HepG2 (cell line): ENCODE results near the gene WNT7B. TPM values are rescaled to one million over a fixed set of nuclear protein-coding genes. Genes with fewer than 3 reads are reported as not detected.

Experiments
- ATAC-seq: fragments of 200-7000 bp; cut with Tn5 transposase; 3 replicates; pipeline ENCODE4 v1.9.1; 2020; ENCODE audit warnings: mild to moderate bottlenecking, moderate library complexity
- BruUV-seq: library from RNA; stranded (reverse); fragments of 400-500 nt; replicated peaks from 2 replicates; lab custom pipeline; 2021; lab: Mats Ljungman, UMichigan
- CTCF ChIA-PET: fragments of 300-600 bp; formaldehyde crosslinking; extraction: SDS; loops from one replicate; lab custom pipeline; 2021; ENCODE audit warnings: low total read pairs, inconsistent platforms, low intra/inter-chr PET ratio; lab: Yijun Ruan, JAX
- POLR2A ChIA-PET: fragments of 350-600 bp; sonication (Branson Sonifier 250); formaldehyde crosslinking; loops from one replicate; lab custom pipeline; 2020; ENCODE audit warnings: antibody characterized with exemption, inconsistent platforms; lab: Yijun Ruan, JAX
- DNase-seq: peaks from one replicate; pipeline ENCODE4 v3.0.0-alpha.2; 2015; ENCODE audit warnings: low spot score
- FAIRE-seq: peaks from 3 replicates; lab custom pipeline; 2011; peaks lifted over from hg19 to GRCh38; lab: Jason Lieb, UNC
- H2AFZ ChIP-seq: one replicate; pipeline ENCODE4 v1.6.1; 2011; ENCODE audit warnings: low read length, inconsistent platforms
- H3K27ac ChIP-seq: fragments of 300-600 bp; 3 replicates; pipeline ENCODE4 v1.8.0; 2011; ENCODE audit warnings: mixed run types, mild to moderate bottlenecking, mixed read lengths, low read length, inconsistent platforms; ENCODE audit not compliant: insufficient read depth; ENCODE audit errors: extremely low read length
- H3K27me3 ChIP-seq, 2 experiments: fragments of 200-600 bp in 1 of 2; 2 replicates in 1 of 2; 3 replicates in 1 of 2; pipeline versions ENCODE4 v1.6.0 to v1.8.0; 2011; ENCODE audit warnings: low read length in 2 of 2, mild to moderate bottlenecking in 2 of 2, moderate library complexity in 2 of 2, inconsistent platforms in 1 of 2; ENCODE audit not compliant: insufficient read depth in 2 of 2, control insufficient read depth in 1 of 2
- H3K36me3 ChIP-seq, 2 experiments: fragments of 200-600 bp in 1 of 2; replicated peaks in 1 of 2; 2 replicates in 1 of 2; 3 replicates in 1 of 2; pipeline versions ENCODE4 v1.5.1 to v1.8.0; 2011; ENCODE audit warnings: low read length in 2 of 2, inconsistent platforms in 1 of 2; ENCODE audit not compliant: insufficient read depth in 2 of 2, control insufficient read depth in 1 of 2
- H3K4me1 ChIP-seq: 2 replicates; pipeline ENCODE4 v1.5.1; 2012; ENCODE audit warnings: low read length, inconsistent platforms; ENCODE audit not compliant: insufficient read depth
- H3K4me2 ChIP-seq: 2 replicates; pipeline ENCODE4 v1.6.0; 2011; ENCODE audit warnings: low read depth, low read length, inconsistent platforms
- H3K4me3 ChIP-seq, 3 experiments: fragments of 200-600 bp in 1 of 3; sonication (generic), shearing (Covaris generic) in 1 of 3; replicated peaks in 1 of 3; 2 replicates each; pipeline ENCODE4 v1.5.1; 2011 to 2016; ENCODE audit warnings: low read length in 3 of 3, inconsistent platforms in 2 of 3, low read depth in 2 of 3, mild to moderate bottlenecking in 2 of 3, control low read depth in 1 of 3, mixed read lengths in 1 of 3; ENCODE audit not compliant: insufficient read depth in 1 of 3
- H3K79me2 ChIP-seq: one replicate; pipeline ENCODE4 v1.6.1; 2011; ENCODE audit warnings: low read length, inconsistent platforms; ENCODE audit not compliant: insufficient read depth
- H3K9ac ChIP-seq: 2 replicates; pipeline ENCODE4 v1.6.0; 2011; ENCODE audit warnings: mild to moderate bottlenecking, low read depth, low read length, inconsistent platforms; ENCODE audit not compliant: insufficient read depth
- H3K9me3 ChIP-seq: 2 replicates; pipeline ENCODE4 v1.5.1; 2012; ENCODE audit warnings: mild to moderate bottlenecking, low read length
- H4K20me1 ChIP-seq: 2 replicates; pipeline ENCODE4 v1.6.0; 2011; ENCODE audit warnings: inconsistent platforms, mild to moderate bottlenecking, low read length, moderate library complexity; ENCODE audit not compliant: insufficient read depth
- BHLHE40 ChIP-seq: IDR thresholded peaks from 2 replicates; pipeline ENCODE4 v1.6.1; 2011; ENCODE audit warnings: low read length, improper control_type of control experiment
- FOXO4 ChIP-seq: sonication (generic); formaldehyde crosslinking; conservative IDR thresholded peaks from 2 replicates; pipeline ENCODE4 v1.8.1; 2023; ENCODE audit warnings: missing genetic modification reagents
- GPBP1L1 ChIP-seq: sonication (generic); formaldehyde crosslinking; IDR thresholded peaks from 2 replicates; pipeline ENCODE4 v1.5.0; 2020; ENCODE audit warnings: mild to moderate bottlenecking, missing genetic modification reagents
- HNRNPK ChIP-seq: fragments of 200-400 bp; formaldehyde crosslinking; IDR thresholded peaks from 2 replicates; pipeline ENCODE4 v1.6.1; 2018; ENCODE audit warnings: low read length, low read depth, moderate library complexity, mild to moderate bottlenecking; ENCODE audit not compliant: poor library complexity, severe bottlenecking
- KDM1A ChIP-seq: IDR thresholded peaks from 2 replicates; pipeline ENCODE4 v1.6.1; 2016; ENCODE audit warnings: missing compliant biosample characterization
- NR1H2 ChIP-seq: sonication (generic); formaldehyde crosslinking; IDR thresholded peaks from 2 replicates; pipeline ENCODE4 v1.8.1; 2022; ENCODE audit warnings: low read depth, missing genetic modification reagents, borderline replicate concordance
- TAF1 ChIP-seq: sonication (generic); formaldehyde crosslinking; IDR thresholded peaks from 2 replicates; pipeline ENCODE4 v1.4.0; 2020; ENCODE audit warnings: missing genetic modification reagents
- TBX2 ChIP-seq: sonication (generic); formaldehyde crosslinking; IDR thresholded peaks from 2 replicates; pipeline ENCODE4 v1.5.0; 2020; ENCODE audit warnings: missing genetic modification reagents, mild to moderate bottlenecking, borderline replicate concordance
- TRAFD1 ChIP-seq: sonication (generic); formaldehyde crosslinking; IDR thresholded peaks from 2 replicates; pipeline ENCODE4 v1.5.1; 2020; ENCODE audit warnings: missing genetic modification reagents, mild to moderate bottlenecking, borderline replicate concordance
- ZBTB34 ChIP-seq: sonication (generic); formaldehyde crosslinking; IDR thresholded peaks from 2 replicates; pipeline ENCODE4 v1.8.0; 2022; ENCODE audit warnings: mild to moderate bottlenecking, missing genetic modification reagents
- ZNF343 ChIP-seq: sonication (generic); formaldehyde crosslinking; IDR thresholded peaks from 2 replicates; pipeline ENCODE4 v1.4.0; 2020; ENCODE audit warnings: mild to moderate bottlenecking, missing genetic modification reagents
- ZNF75D ChIP-seq: sonication (generic); formaldehyde crosslinking; IDR thresholded peaks from 2 replicates; pipeline ENCODE4 v1.8.1; 2023; ENCODE audit warnings: missing genetic modification reagents, mild to moderate bottlenecking, borderline replicate concordance
- WGBS: methylation state at CpG from one replicate; pipeline ENCODE4 v1.1.6; 2017; ENCODE audit warnings: low lambda C conversion rate; 5-methylcytosine and 5-hydroxymethylcytosine counted together
- in situ Hi-C: cut with HindIII; loops from 2 replicates; pipeline ENCODE4 v1.10.0; 2017; ENCODE audit warnings: low pct_unique_long_range_greater_than_20kb; ENCODE audit not compliant: extremely low pct_ligation_motif_present
- intact Hi-C: fragments of 100-400 bp; cut with micrococcal nuclease; formaldehyde crosslinking; loops from one replicate; pipeline ENCODE4 v1.10.0; 2022; ENCODE audit not compliant: unreplicated experiment
- polyA plus RNA-seq, 8 experiments: library from polyadenylated mRNA; depleted of rRNA in 3 of 8; stranded (reverse) in 7 of 8; unstranded in 1 of 8; fragments of >200 nt; fragmentation: Illumina TruSeq in 4 of 8; extraction: Trizol in 4 of 8; gene quantifications; 2 replicates each; pipeline versions ENCODE4 v1.2.1 to v1.2.3, GENCODE V29; 2011 to 2016; ENCODE audit warnings: low read depth in 4 of 8, missing spikeins in 1 of 8, mixed read lengths in 1 of 8; ENCODE audit not compliant: insufficient read depth in 1 of 8
- total RNA-seq, 5 experiments: library from RNA; depleted of rRNA; stranded (reverse); fragments of >200 nt; fragmentation: Illumina TruSeq; extraction: Trizol; gene quantifications; 2 replicates each; pipeline ENCODE4 v1.2.3, GENCODE V29; 2016; ENCODE audit warnings: low read depth in 1 of 5

Gene WNT7B
- total and polyA plus RNA-seq, 2 of the 13 experiments (the other 11 are each of a cell fraction or from before 2014, with no cell fraction given): 0.09 TPM; not detected in 1

GRCh38 chr22:45922661-45923060 lies 54.3 kb downstream of the WNT7B start:
- no TSS peak for BruUV-seq
- H3K4me1 ChIP-seq: no peaks in the 10 kb centered on the region
- no peak overlapping the region for H3K9ac ChIP-seq
- peaks cover 12 to 57% of the 10 kb centered on the region in 2 experiments for H3K27me3 ChIP-seq
- no peak for DNase-seq
- H3K9me3 ChIP-seq: no peaks in the 10 kb centered on the region
- intact Hi-C loops: no loop called here
- POLR2A ChIA-PET: no interaction called here
- no peak overlapping the region for H2AFZ ChIP-seq
- ATAC-seq: no peak
- H4K20me1 ChIP-seq: no peaks in the 10 kb centered on the region
- H3K4me2 ChIP-seq: no peak overlapping the region
- no peak for FAIRE-seq
- in situ Hi-C loops: no loop called here
- no peaks in the 10 kb centered on the region for H3K79me2 ChIP-seq
- H3K27ac ChIP-seq: no peak overlapping the region
- TF ChIP-seq TBX2 (no peak), NR1H2 (no peak), TAF1 (CRISPR knock-in tag) (no peak), HNRNPK (no peak), GPBP1L1 (CRISPR knock-in tag) (no peak), ZBTB34 (CRISPR knock-in tag) (no peak), BHLHE40 (no peak), TRAFD1 (CRISPR knock-in tag) (no peak), KDM1A (CRISPR knock-in tag) (no peak), ZNF343 (CRISPR knock-in tag) (no peak), FOXO4 (CRISPR knock-in tag) (no peak), ZNF75D (CRISPR knock-in tag) (no peak)
- H3K36me3 ChIP-seq: no peaks in the 10 kb centered on the region
- H3K4me3 ChIP-seq: no peak overlapping the region
- WGBS: 57% methylated on average over 8 of the region's 29 CpGs
- CTCF ChIA-PET: no interaction called here
